CD4-positive, alpha-beta T cell (primary cell): ENCODE measurements around the gene C14orf180. TPM values are rescaled to one million over a fixed set of nuclear protein-coding genes. Genes with fewer than 3 reads are reported as not detected.
"Not testable (repeated sequence)": the region's sequence is repeated elsewhere in the genome, so short reads cannot be mapped to it uniquely, and the experiment has no call there.

Experiments used
- ATAC-seq: fragments of 200-7000 bp; cut with Tn5 transposase; one replicate; pipeline ENCODE4 v1.10.0; 2022; ENCODE audit warnings: mild to moderate bottlenecking; ENCODE audit not compliant: poor library complexity
- CTCF ChIA-PET: fragments of 350-600 bp; sonication (Branson Sonifier 250); formaldehyde crosslinking; loops from one replicate; lab custom pipeline; 2021; ENCODE audit warnings: antibody characterized with exemption, inconsistent platforms; lab: Charles Lee
- POLR2A ChIA-PET: fragments of 350-600 bp; sonication (Branson Sonifier 250); formaldehyde crosslinking; loops from one replicate; lab custom pipeline; 2021; ENCODE audit warnings: antibody characterized with exemption, inconsistent platforms; lab: Charles Lee
- DNase-seq, 14 experiments: peaks; one replicate each; pipeline ENCODE4 v3.0.0-alpha.2; 2013 to 2020; ENCODE audit warnings: mixed read lengths in 2 of 14
- H3K27ac ChIP-seq, 2 donors: one replicate each; pipeline versions ENCODE4 v1.5.1 to v1.7.0; 2013; ENCODE audit warnings: low read length in 2 of 2, low read depth in 1 of 2, mild to moderate bottlenecking in 1 of 2
- H3K27me3 ChIP-seq, 2 experiments: 1 replicate in 1 of 2; 2 replicates in 1 of 2; pipeline versions ENCODE4 v1.6.1 to v1.7.0; 2013; ENCODE audit warnings: low read length in 2 of 2, control low read depth in 1 of 2, mild to moderate bottlenecking in 1 of 2, moderate library complexity in 1 of 2; ENCODE audit not compliant: insufficient read depth in 2 of 2, control insufficient read depth in 1 of 2
- H3K36me3 ChIP-seq: one replicate; pipeline ENCODE4 v1.6.1; 2013; ENCODE audit warnings: low read length, control low read depth; ENCODE audit not compliant: insufficient read depth
- H3K4me1 ChIP-seq: one replicate; pipeline ENCODE4 v1.6.1; 2013; ENCODE audit warnings: low read length, control low read depth; ENCODE audit not compliant: insufficient read depth
- H3K4me3 ChIP-seq: one replicate; pipeline ENCODE4 v1.5.1; 2013; ENCODE audit warnings: mild to moderate bottlenecking, low read length, moderate library complexity
- H3K9me3 ChIP-seq, 2 experiments: 1 replicate in 1 of 2; 2 replicates in 1 of 2; pipeline versions ENCODE4 v1.6.1 to v1.7.0; 2013; ENCODE audit warnings: low read length in 2 of 2, mild to moderate bottlenecking in 2 of 2, control low read depth in 1 of 2, moderate library complexity in 1 of 2; ENCODE audit not compliant: control insufficient read depth in 1 of 2, insufficient read depth in 1 of 2
- H3K27ac Mint-ChIP-seq: one replicate; pipeline ENCODE4 v1.8.0; 2020; ENCODE audit warnings: mixed read lengths
- H3K27me3 Mint-ChIP-seq: one replicate; pipeline ENCODE4 v1.8.0; 2021; ENCODE audit warnings: mixed read lengths
- H3K36me3 Mint-ChIP-seq: one replicate; pipeline ENCODE4 v1.8.0; 2021; ENCODE audit warnings: low read depth, mixed read lengths
- H3K4me1 Mint-ChIP-seq: one replicate; pipeline ENCODE4 v1.8.0; 2021; ENCODE audit warnings: low read depth, mixed read lengths
- H3K4me3 Mint-ChIP-seq: one replicate; pipeline ENCODE4 v1.8.0; 2020; ENCODE audit warnings: mild to moderate bottlenecking, mixed read lengths
- H3K9me3 Mint-ChIP-seq: one replicate; pipeline ENCODE4 v1.8.0; 2020; ENCODE audit warnings: mixed read lengths
- CTCF ChIP-seq: fragments of 200-600 bp; IDR thresholded peaks from one replicate; pipeline ENCODE4 v1.8.0; 2022; ENCODE audit warnings: antibody characterized with exemption, mild to moderate bottlenecking
- intact Hi-C, 2 experiments: fragments of 100-400 bp; cut with DNase I in 1 of 2; cut with micrococcal nuclease in 1 of 2; formaldehyde crosslinking; loops; one replicate each; pipeline versions ENCODE4 v1.15.1 to v1.9.0; 2023 to 2025; cut with DNase I, micrococcal nuclease
- total RNA-seq, 174 experiments: library from RNA in 2 of 174; stranded (reverse) in 2 of 174; gene quantifications; one replicate each; pipeline ENCODE4 v1.2.3 and lab custom pipeline; 2021 to 2026

Gene C14orf180
- total RNA-seq, 2 experiments from 2014 or later, result not detected

- Mint-ChIP-seq H3K36me3 (no peaks in the 10 kb centered on the region), H3K27ac (no peak overlapping the region), H3K4me1 (no peaks in the 10 kb centered on the region), H3K4me3 (no peak overlapping the region), H3K27me3 (peaks cover 4% of the 10 kb centered on the region), H3K9me3 (no peaks in the 10 kb centered on the region)
- no peak overlapping the region for H3K4me3 ChIP-seq
- DNase-seq, result no peak
- intact Hi-C loops, result no loop called here
- TF ChIP-seq CTCF, result no peak
- no peaks in the 10 kb centered on the region for H3K4me1 ChIP-seq
- no peaks in the 10 kb centered on the region for H3K36me3 ChIP-seq
- POLR2A ChIA-PET, result no interaction called here
- CTCF ChIA-PET, result no interaction called here
- H3K27me3 ChIP-seq, result peaks cover 5% of the 10 kb centered on the region in 2 experiments
- no peak overlapping the region for H3K27ac ChIP-seq
- ATAC-seq, result no peak
- H3K9me3 ChIP-seq, result peaks cover 0 to 7% of the 10 kb centered on the region in 2 experiments
Measured at GRCh38 chr14:104577426-104577825, 2.1 kb upstream of the C14orf180 start.

- Histone ChIP-seq H3K27me3 (peaks cover 5% of the 10 kb centered on the region in 2 experiments), H3K4me3 (no peak overlapping the region), H3K4me1 (no peaks in the 10 kb centered on the region), H3K27ac (no peak overlapping the region), H3K9me3 (peaks cover 0 to 7% of the 10 kb centered on the region in 2 experiments), H3K36me3 (no peaks in the 10 kb centered on the region)
- ChIA-PET POLR2A (no interaction called here), CTCF (no interaction called here)
- Mint-ChIP-seq H3K27me3 (peaks cover 4% of the 10 kb centered on the region), H3K4me3 (no peak overlapping the region), H3K27ac (no peak overlapping the region), H3K36me3 (no peaks in the 10 kb centered on the region), H3K4me1 (no peaks in the 10 kb centered on the region), H3K9me3 (no peaks in the 10 kb centered on the region)
- ATAC-seq (no peak), DNase-seq (no peak)
- intact Hi-C loops, result no loop called here
- TF ChIP-seq CTCF, result no peak
Measured at GRCh38 chr14:104577847-104578301, 1.7 kb upstream of the C14orf180 start.

- POLR2A ChIA-PET, result no interaction called here
Measured at GRCh38 chr14:104578321-104578720, 1.2 kb upstream of the C14orf180 start.

GRCh38 chr14:104579939-104580338, 375 bp downstream of the C14orf180 start:
- H3K27ac Mint-ChIP-seq, H3K27me3 ChIP-seq, DNase-seq, H3K9me3 ChIP-seq, POLR2A ChIA-PET, H3K27ac ChIP-seq, CTCF ChIA-PET, ATAC-seq, H3K4me1 ChIP-seq, H3K4me1 Mint-ChIP-seq, H3K36me3 Mint-ChIP-seq, H3K36me3 ChIP-seq, H3K4me3 Mint-ChIP-seq, intact Hi-C loops, H3K27me3 Mint-ChIP-seq, H3K9me3 Mint-ChIP-seq, H3K4me3 ChIP-seq: not testable (repeated sequence)

More at GRCh38 chr14:104578321-104578720, 1.2 kb upstream of the C14orf180 start:
- no peak for ATAC-seq
- intact Hi-C loops, result no loop called here
- H3K36me3 Mint-ChIP-seq, result no peaks in the 10 kb centered on the region
- Histone ChIP-seq H3K9me3 (peaks cover 0 to 7% of the 10 kb centered on the region in 2 experiments), H3K36me3 (no peaks in the 10 kb centered on the region), H3K27ac (no peak overlapping the region), H3K4me3 (no peak overlapping the region), H3K4me1 (no peaks in the 10 kb centered on the region), H3K27me3 (peaks cover 5% of the 10 kb centered on the region in 2 experiments)
- no peak for DNase-seq
- no peaks in the 10 kb centered on the region for H3K9me3 Mint-ChIP-seq
- no peaks in the 10 kb centered on the region for H3K4me1 Mint-ChIP-seq
- H3K27ac Mint-ChIP-seq, result no peak overlapping the region
- H3K4me3 Mint-ChIP-seq, result no peak overlapping the region
- TF ChIP-seq CTCF, result no peak
- H3K27me3 Mint-ChIP-seq, result peaks cover 4% of the 10 kb centered on the region
- CTCF ChIA-PET, result no interaction called here
